LNCaP clone FGC (cell line): ENCODE results near the gene MBL2.

ENCODE experiments used
- DNase-seq: peaks from one replicate; pipeline ENCODE4 v3.0.0-alpha.2; 2011; ENCODE audit warnings: low read depth
- H3K4me3 ChIP-seq: 2 replicates; pipeline ENCODE4 v1.5.1; 2011; ENCODE audit warnings: mild to moderate bottlenecking, low read depth, low read length, control low read depth
- CTCF ChIP-seq: IDR thresholded peaks from 2 replicates; pipeline ENCODE4 v1.5.1; 2012; ENCODE audit warnings: mild to moderate bottlenecking; ENCODE audit not compliant: control insufficient read depth, insufficient read depth; ENCODE audit errors: extremely low read depth

The MBL2 gene

GRCh38 chr10:52780391-52781155 lies 8.0 kb upstream of the MBL2 start:
- no peak for TF ChIP-seq CTCF
- no peak overlapping the region for H3K4me3 ChIP-seq
- DNase-seq: no peak

DNA sequence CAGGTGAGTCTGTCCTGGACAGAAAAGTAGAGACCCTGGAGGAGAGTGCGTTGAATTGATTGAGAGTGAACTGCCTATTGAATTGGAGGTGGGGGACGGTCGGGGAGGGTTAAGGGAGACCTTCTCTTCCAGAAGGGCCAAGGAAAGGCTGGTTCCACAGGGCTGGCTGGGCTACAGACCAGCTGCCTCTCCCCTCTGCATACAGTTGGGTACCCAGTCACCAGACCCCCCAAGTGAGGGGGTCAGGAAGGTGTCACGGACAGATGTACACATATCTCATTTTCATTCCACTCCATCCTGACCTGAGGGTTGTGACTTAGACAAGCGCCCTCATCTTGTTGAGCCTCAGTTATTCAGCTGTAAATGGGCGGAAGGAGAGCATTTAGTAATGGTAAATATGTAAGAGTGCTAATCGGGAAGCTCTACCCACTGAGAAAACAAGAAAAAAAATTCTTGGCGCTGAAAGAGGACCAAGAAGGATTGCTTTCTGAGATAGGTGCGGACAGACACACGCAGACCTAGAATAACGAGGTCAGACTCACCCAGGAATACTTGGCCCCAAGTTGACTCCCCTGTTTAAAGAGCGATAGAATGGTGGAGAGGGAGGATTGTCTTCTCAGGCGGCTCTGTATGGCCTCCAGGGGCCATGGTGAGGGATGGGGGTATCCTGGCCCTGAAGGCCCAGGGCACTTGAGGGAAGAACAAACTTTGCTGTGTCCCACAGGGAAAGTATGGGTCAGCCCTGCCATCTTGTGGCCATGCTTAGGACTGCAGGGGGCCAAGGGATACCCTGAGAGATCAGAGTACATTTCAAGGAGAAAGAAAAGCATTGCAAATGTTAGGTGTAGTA lies 7.2 kb upstream of the MBL2 start:
- no peak overlapping the region for H3K4me3 ChIP-seq
- DNase-seq: peak; percentile 15
- TF ChIP-seq CTCF: peak; percentile 98

- no peak overlapping the region for H3K4me3 ChIP-seq
Observed at GRCh38 chr10:52778511-52779392, 6.2 kb upstream of the MBL2 start.

DNA sequence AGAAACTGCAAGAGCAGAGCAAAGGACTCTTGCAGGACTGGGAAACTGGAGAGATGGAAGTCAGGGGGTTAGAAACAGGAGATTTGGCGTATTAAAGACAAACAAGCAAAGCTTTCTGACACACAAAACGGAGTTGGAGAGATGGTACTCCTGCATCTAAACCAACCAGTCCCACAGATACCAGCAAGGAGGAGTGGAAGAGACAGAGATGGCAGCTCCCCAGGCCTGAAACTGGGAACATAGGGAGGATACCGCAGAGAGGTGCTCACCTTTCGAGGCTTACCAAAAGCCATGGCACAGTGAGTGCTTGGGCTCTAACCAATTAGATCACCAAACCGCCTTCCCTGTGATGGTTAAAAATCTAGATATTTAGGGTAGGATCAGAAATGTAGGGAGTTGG lies 4.8 kb upstream of the MBL2 start:
- no peak overlapping the region for H3K4me3 ChIP-seq
- no peak for DNase-seq
- TF ChIP-seq CTCF: no peak

More at GRCh38 chr10:52778511-52779392, 6.2 kb upstream of the MBL2 start:
- DNase-seq: no peak
- TF ChIP-seq CTCF: peak; percentile 45

- no peak for TF ChIP-seq CTCF
- no peak for DNase-seq
- H3K4me3 ChIP-seq: no peak overlapping the region
Observed at GRCh38 chr10:52776471-52776903, 3.9 kb upstream of the MBL2 start.

DNA sequence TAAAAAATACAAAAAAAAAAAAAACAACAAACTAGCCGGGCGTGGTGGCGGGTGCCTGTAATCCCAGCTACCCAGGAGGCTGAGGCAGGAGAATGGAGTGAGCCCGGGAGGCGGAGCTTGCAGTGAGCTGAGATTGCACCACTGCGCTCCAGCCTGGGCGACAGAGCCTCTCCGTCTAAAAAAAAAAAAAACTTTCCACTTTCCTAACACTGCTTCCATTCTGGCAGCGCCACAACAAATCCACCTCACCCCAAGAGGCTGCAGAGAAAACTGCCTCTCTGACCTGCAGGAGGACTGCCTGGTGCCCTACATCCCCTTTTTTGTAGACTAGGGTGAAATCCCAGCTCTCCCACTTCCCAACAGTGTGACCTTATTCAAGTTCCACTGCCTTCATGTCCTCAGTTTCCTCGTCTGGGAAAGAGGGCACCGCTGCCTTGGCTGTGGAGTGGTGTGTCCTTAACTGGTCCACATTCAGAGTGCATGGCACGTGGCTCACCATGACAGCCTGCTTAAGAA lies 2.6 kb upstream of the MBL2 start:
- no peak for TF ChIP-seq CTCF
- DNase-seq: no peak
- H3K4me3 ChIP-seq: no peak overlapping the region
